Stimulated activated effector memory CD8-positive, alpha-beta T cell treated with anti-CD3 and anti-CD28 coated beads, Interleukin-12 subunit alpha, Interleukin-12 subunit beta, amount 100 ng/mL, for 72 hours (primary cell): ENCODE data around the gene ARFGEF3.
"Not testable (repeated sequence)": the region's sequence is repeated elsewhere in the genome, so short reads cannot be mapped to it uniquely, and the experiment has no call there.

Source experiments
- ATAC-seq: fragments of 150-1000 bp; cut with Tn5 transposase; 2 replicates; pipeline ENCODE4 v1.10.0; 2021
- DNase-seq, 2 donors: peaks; one replicate each; pipeline ENCODE4 v3.0.0; 2021 to 2022; ENCODE audit warnings: low spot score in 2 of 2
- H3K27ac Mint-ChIP-seq: one replicate; pipeline ENCODE4 v1.8.0; 2022; ENCODE audit warnings: mild to moderate bottlenecking, mixed read lengths
- H3K36me3 Mint-ChIP-seq: one replicate; pipeline ENCODE4 v1.8.0; 2022; ENCODE audit warnings: mild to moderate bottlenecking, mixed read lengths
- H3K4me1 Mint-ChIP-seq: one replicate; pipeline ENCODE4 v1.8.0; 2022; ENCODE audit warnings: mixed read lengths
- H3K4me3 Mint-ChIP-seq: one replicate; pipeline ENCODE4 v1.8.0; 2022; ENCODE audit warnings: mild to moderate bottlenecking, mixed read lengths
- H3K9me3 Mint-ChIP-seq: one replicate; pipeline ENCODE4 v1.8.0; 2022; ENCODE audit warnings: mixed read lengths

ARFGEF3 gene

GRCh38 chr6:138196122-138196738 lies 34.5 kb downstream of the ARFGEF3 start:
- Mint-ChIP-seq H3K9me3 (no peaks in the 10 kb centered on the region), H3K27ac (no peak overlapping the region), H3K4me3 (no peak overlapping the region), H3K4me1 (no peaks in the 10 kb centered on the region), H3K36me3 (no peaks in the 10 kb centered on the region)
- no peak for DNase-seq
- ATAC-seq = no peak

DNA sequence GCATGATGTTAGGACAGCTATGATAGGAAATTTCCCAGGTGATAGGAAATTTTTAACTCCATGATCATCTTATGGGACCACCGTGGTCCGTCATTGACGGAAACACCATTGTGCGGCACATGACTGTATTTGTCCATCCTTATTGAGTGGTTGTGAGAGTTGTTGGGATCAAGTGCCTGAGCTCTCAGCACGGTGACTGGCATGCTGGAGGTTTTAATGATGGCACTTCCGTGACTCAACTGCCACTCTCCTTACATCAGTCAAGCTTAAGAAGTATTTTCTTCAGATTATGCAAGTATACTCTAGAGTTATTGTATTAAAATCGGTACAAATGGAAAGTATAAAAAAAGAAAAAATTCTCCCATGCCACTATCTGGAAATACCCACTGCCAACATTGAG lies 35.8 kb downstream of the ARFGEF3 start:
- H3K4me1 Mint-ChIP-seq = no peaks in the 10 kb centered on the region
- no peak overlapping the region for H3K4me3 Mint-ChIP-seq
- ATAC-seq = no peak
- H3K27ac Mint-ChIP-seq = no peak overlapping the region
- no peaks in the 10 kb centered on the region for H3K9me3 Mint-ChIP-seq
- no peak for DNase-seq
- no peaks in the 10 kb centered on the region for H3K36me3 Mint-ChIP-seq

- Mint-ChIP-seq H3K4me1 (no peaks in the 10 kb centered on the region), H3K4me3 (no peak overlapping the region), H3K36me3 (no peaks in the 10 kb centered on the region), H3K27ac (no peak overlapping the region), H3K9me3 (no peaks in the 10 kb centered on the region)
- ATAC-seq = no peak
- DNase-seq = no peak
Measured at GRCh38 chr6:138198430-138199091, 36.8 kb downstream of the ARFGEF3 start.

GRCh38 chr6:138201836-138202235 lies 40.1 kb downstream of the ARFGEF3 start:
- Mint-ChIP-seq H3K9me3 (no peaks in the 10 kb centered on the region), H3K27ac (no peak overlapping the region), H3K4me3 (no peak overlapping the region), H3K4me1 (no peaks in the 10 kb centered on the region), H3K36me3 (no peaks in the 10 kb centered on the region)
- DNase-seq = no peak
- no peak for ATAC-seq

- H3K4me1 Mint-ChIP-seq = no peaks in the 10 kb centered on the region
- DNase-seq (no peak), ATAC-seq (no peak)
- no peak overlapping the region for H3K27ac Mint-ChIP-seq
- no peaks in the 10 kb centered on the region for H3K36me3 Mint-ChIP-seq
- no peaks in the 10 kb centered on the region for H3K9me3 Mint-ChIP-seq
- no peak overlapping the region for H3K4me3 Mint-ChIP-seq
Measured at GRCh38 chr6:138203315-138203714, 41.6 kb downstream of the ARFGEF3 start.

DNA sequence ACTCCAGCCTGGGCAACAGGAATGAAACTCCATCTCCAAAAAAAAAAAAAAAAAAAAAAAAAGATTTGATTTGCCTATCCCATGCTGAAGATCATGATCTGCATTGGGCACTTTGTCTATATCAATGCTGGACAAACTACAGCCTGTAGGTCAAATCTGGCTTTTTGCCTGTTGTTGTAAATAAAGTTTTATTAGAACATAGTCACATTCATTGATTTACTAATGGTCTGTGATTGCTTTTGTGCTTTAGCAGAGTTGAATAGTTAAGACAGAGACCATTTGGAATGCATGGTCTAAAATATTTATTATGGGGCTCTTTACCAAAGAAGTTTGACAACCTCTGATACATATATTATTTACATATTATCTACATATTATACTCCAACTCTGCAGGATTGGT lies 42.6 kb downstream of the ARFGEF3 start:
- ATAC-seq = no peak
- no peaks in the 10 kb centered on the region for H3K36me3 Mint-ChIP-seq
- no peaks in the 10 kb centered on the region for H3K4me1 Mint-ChIP-seq
- no peaks in the 10 kb centered on the region for H3K9me3 Mint-ChIP-seq
- DNase-seq = no peak
- H3K4me3 Mint-ChIP-seq = no peak overlapping the region
- H3K27ac Mint-ChIP-seq = no peak overlapping the region

- DNase-seq (no peak), ATAC-seq (no peak)
- no peaks in the 10 kb centered on the region for H3K9me3 Mint-ChIP-seq
- H3K4me3 Mint-ChIP-seq = no peak overlapping the region
- H3K27ac Mint-ChIP-seq = no peak overlapping the region
- no peaks in the 10 kb centered on the region for H3K4me1 Mint-ChIP-seq
- no peaks in the 10 kb centered on the region for H3K36me3 Mint-ChIP-seq
Measured at GRCh38 chr6:138204792-138205384, 43.1 kb downstream of the ARFGEF3 start.

DNA sequence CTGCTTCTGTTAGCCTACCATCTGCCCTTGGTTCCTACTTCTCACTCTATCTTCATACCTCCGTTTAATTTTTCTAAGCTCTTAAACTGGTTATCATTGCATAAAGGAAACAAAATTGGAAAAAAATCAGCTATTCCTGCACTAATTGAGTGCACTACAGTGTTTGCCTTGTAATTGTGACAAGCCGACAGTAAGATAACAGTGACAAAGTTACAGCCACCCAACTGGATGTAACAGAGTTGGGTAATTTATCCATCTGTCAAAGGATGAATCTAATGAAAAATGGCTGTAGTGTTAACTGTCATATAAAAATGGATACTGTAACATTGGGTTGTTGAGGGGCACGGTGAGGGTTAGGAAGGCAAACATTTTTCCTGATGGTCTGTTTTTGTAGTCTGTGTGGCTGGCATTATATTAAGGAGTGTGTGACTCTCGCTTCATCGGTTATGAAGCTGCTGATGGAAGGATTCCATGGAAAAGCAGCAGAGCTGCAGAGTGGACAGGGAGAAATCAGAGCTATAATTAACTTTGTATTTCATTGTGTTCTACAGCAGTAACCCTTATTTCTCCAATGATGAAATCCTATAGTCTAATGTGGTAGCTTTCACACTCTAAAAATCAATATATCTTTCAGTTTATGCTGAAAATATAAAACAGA lies 43.8 kb downstream of the ARFGEF3 start:
- Mint-ChIP-seq H3K36me3 (no peaks in the 10 kb centered on the region), H3K27ac (no peak overlapping the region), H3K4me3 (no peak overlapping the region), H3K9me3 (no peaks in the 10 kb centered on the region), H3K4me1 (no peaks in the 10 kb centered on the region)
- no peak for ATAC-seq
- DNase-seq = no peak

- no peak overlapping the region for H3K27ac Mint-ChIP-seq
- no peak overlapping the region for H3K4me3 Mint-ChIP-seq
- no peak for ATAC-seq
- H3K4me1 Mint-ChIP-seq = no peaks in the 10 kb centered on the region
- no peaks in the 10 kb centered on the region for H3K9me3 Mint-ChIP-seq
- DNase-seq = no peak
- H3K36me3 Mint-ChIP-seq = no peaks in the 10 kb centered on the region
Measured at GRCh38 chr6:138206862-138207261, 45.1 kb downstream of the ARFGEF3 start.

GRCh38 chr6:138211048-138211581 lies 49.4 kb downstream of the ARFGEF3 start:
- no peak overlapping the region for H3K27ac Mint-ChIP-seq
- H3K36me3 Mint-ChIP-seq = no peaks in the 10 kb centered on the region
- DNase-seq (no peak), ATAC-seq (no peak)
- H3K4me1 Mint-ChIP-seq = no peaks in the 10 kb centered on the region
- no peaks in the 10 kb centered on the region for H3K9me3 Mint-ChIP-seq
- no peak overlapping the region for H3K4me3 Mint-ChIP-seq

- ATAC-seq (no peak), DNase-seq (no peak)
- H3K36me3 Mint-ChIP-seq = no peaks in the 10 kb centered on the region
- no peak overlapping the region for H3K27ac Mint-ChIP-seq
- H3K4me3 Mint-ChIP-seq = no peak overlapping the region
- H3K4me1 Mint-ChIP-seq = no peaks in the 10 kb centered on the region
- H3K9me3 Mint-ChIP-seq = no peaks in the 10 kb centered on the region
Measured at GRCh38 chr6:138211601-138212000, 49.9 kb downstream of the ARFGEF3 start.

- not testable (repeated sequence) for H3K9me3 Mint-ChIP-seq, H3K4me1 Mint-ChIP-seq, H3K36me3 Mint-ChIP-seq, DNase-seq, H3K27ac Mint-ChIP-seq, H3K4me3 Mint-ChIP-seq, ATAC-seq
Measured at GRCh38 chr6:138212530-138212929, 50.8 kb downstream of the ARFGEF3 start.

- H3K4me3 Mint-ChIP-seq = no peak overlapping the region
- DNase-seq (no peak), ATAC-seq (no peak)
- H3K4me1 Mint-ChIP-seq = no peaks in the 10 kb centered on the region
- no peak overlapping the region for H3K27ac Mint-ChIP-seq
- H3K36me3 Mint-ChIP-seq = no peaks in the 10 kb centered on the region
- no peaks in the 10 kb centered on the region for H3K9me3 Mint-ChIP-seq
Measured at GRCh38 chr6:138215093-138215782, 53.5 kb downstream of the ARFGEF3 start.

DNA sequence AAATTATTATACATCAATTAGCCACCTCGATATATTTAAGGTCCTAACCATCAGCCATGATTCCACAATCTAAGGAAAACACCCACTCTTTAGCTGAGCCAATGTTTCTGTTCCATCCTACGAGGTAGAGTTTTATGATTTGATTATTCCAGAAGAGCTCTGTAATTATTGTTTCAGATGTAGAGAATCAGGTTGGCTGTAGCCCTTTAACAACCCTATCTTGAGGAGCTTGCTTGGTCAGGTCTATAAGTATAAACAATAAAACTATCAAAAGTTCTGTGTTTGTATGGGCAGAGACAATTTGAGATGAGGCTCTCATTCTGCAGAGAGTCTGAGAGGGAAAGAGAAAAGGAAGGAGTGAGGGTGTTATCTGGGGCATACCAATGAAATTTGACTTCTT lies 56.7 kb downstream of the ARFGEF3 start, which contains the start of gene PBOV1:
PBOV1 (minus strand) TSS at position 43 of the 400 bp plus-strand sequence. CDS start 96 bp downstream, outside the sequence.
- DNase-seq (no peak), ATAC-seq (no peak)
- H3K36me3 Mint-ChIP-seq = no peaks in the 10 kb centered on the region
- no peaks in the 10 kb centered on the region for H3K4me1 Mint-ChIP-seq
- H3K4me3 Mint-ChIP-seq = no peak within 1 kb of the TSS
- no peaks in the 10 kb centered on the region for H3K9me3 Mint-ChIP-seq
- H3K27ac Mint-ChIP-seq = no peak within 1 kb of the TSS

DNA sequence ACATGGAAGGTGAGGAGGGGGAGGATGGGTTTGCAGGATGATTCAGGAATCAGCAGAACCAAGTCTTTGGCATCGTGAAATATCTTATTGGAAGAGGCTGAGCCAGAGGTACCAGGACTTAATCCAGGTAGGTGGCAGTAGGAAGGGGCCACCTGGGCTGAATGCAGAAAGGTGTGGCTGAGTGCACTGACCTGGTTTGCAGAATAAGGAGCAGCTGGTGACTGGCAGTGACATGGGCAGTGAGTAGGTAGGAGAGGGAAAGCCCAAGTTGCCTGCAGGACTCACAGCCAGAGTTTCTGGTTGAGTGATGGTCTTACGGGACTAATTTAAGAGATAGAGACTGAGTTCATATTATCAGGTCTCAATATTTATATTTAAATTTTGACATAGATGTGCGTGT lies 57.7 kb downstream of the ARFGEF3 start:
- Mint-ChIP-seq H3K9me3 (no peaks in the 10 kb centered on the region), H3K36me3 (no peaks in the 10 kb centered on the region), H3K4me3 (no peak overlapping the region), H3K27ac (no peak overlapping the region), H3K4me1 (no peaks in the 10 kb centered on the region)
- ATAC-seq (no peak), DNase-seq (no peak)
